ENCODE measurements around the gene CHD6.

CHD6 gene

GRCh38 chr20:41580350-41580749 lies 37.8 kb downstream of the CHD6 start:
- DNase-seq (ENCODE audit: low read depth), result no peak

- DNase-seq (ENCODE audit: low read depth), result no peak
Measured at GRCh38 chr20:41577129-41578009, 40.8 kb downstream of the CHD6 start.

- DNase-seq (ENCODE audit: low read depth), result no peak
Measured at GRCh38 chr20:41575412-41575811, 42.8 kb downstream of the CHD6 start.

GRCh38 chr20:41574802-41575389 lies 43.3 kb downstream of the CHD6 start:
- no peak for DNase-seq (ENCODE audit: low read depth)

- DNase-seq (ENCODE audit: low read depth), result no peak
Measured at GRCh38 chr20:41573955-41574354, 44.2 kb downstream of the CHD6 start.

GRCh38 chr20:41572010-41572572 lies 46.1 kb downstream of the CHD6 start:
- no peak for DNase-seq (ENCODE audit: low read depth)

GRCh38 chr20:41571006-41571405 lies 47.2 kb downstream of the CHD6 start:
- DNase-seq (ENCODE audit: low read depth), result no peak

- DNase-seq (ENCODE audit: low read depth), result no peak
Measured at GRCh38 chr20:41570557-41570956, 47.6 kb downstream of the CHD6 start.

GRCh38 chr20:41567615-41568014 lies 50.6 kb downstream of the CHD6 start:
- no peak for DNase-seq (ENCODE audit: low read depth)

GRCh38 chr20:41566896-41567527 lies 51.2 kb downstream of the CHD6 start:
- DNase-seq (ENCODE audit: low read depth), result no peak

- DNase-seq (ENCODE audit: low read depth), result no peak
Measured at GRCh38 chr20:41563087-41563486, 55.1 kb downstream of the CHD6 start.

GRCh38 chr20:41560970-41561369 lies 57.2 kb downstream of the CHD6 start:
- no peak for DNase-seq (ENCODE audit: low read depth)

- no peak for DNase-seq (ENCODE audit: low read depth)
Measured at GRCh38 chr20:41559658-41560057, 58.5 kb downstream of the CHD6 start.

- no peak for DNase-seq (ENCODE audit: low read depth)
Measured at GRCh38 chr20:41553142-41553879, 64.9 kb downstream of the CHD6 start.

GRCh38 chr20:41552295-41553068 lies 65.7 kb downstream of the CHD6 start:
- no peak for DNase-seq (ENCODE audit: low read depth)

GRCh38 chr20:41551011-41551705 lies 67.0 kb downstream of the CHD6 start:
- DNase-seq (ENCODE audit: low read depth), result no peak

GRCh38 chr20:41547221-41547620 lies 71.0 kb downstream of the CHD6 start:
- no peak for DNase-seq (ENCODE audit: low read depth)

- DNase-seq (ENCODE audit: low read depth), result no peak
Measured at GRCh38 chr20:41546535-41546934, 71.6 kb downstream of the CHD6 start.

- DNase-seq (ENCODE audit: low read depth), result no peak
Measured at GRCh38 chr20:41544472-41544871, 73.7 kb downstream of the CHD6 start.

GRCh38 chr20:41540918-41541317 lies 77.3 kb downstream of the CHD6 start:
- no peak for DNase-seq (ENCODE audit: low read depth)

- no peak for DNase-seq (ENCODE audit: low read depth)
Measured at GRCh38 chr20:41540459-41540858, 77.7 kb downstream of the CHD6 start.

All from activated T-helper 1 cell treated with Interleukin-2 at 50 U/mL for 16 hours (primary cell).